Keratinocyte (primary cell): ENCODE data around the gene CANT1. TPM values are rescaled to one million over a fixed set of nuclear protein-coding genes. Genes with fewer than 3 reads are reported as not detected.

Experiments
- DNase-seq: peaks from one replicate; pipeline ENCODE4 v3.0.0-alpha.2; 2011; ENCODE audit warnings: low read depth, missing footprints, low spot score
- FAIRE-seq: peaks from 2 replicates; lab custom pipeline; 2011; peaks lifted over from hg19 to GRCh38; lab: Jason Lieb, UNC
- H2AFZ ChIP-seq: 2 replicates; pipeline ENCODE4 v1.6.0; 2012; ENCODE audit warnings: low read length, control low read depth, inconsistent platforms; ENCODE audit not compliant: control insufficient read depth
- H3K27ac ChIP-seq: 2 replicates; pipeline ENCODE4 v1.5.1; 2011; ENCODE audit warnings: low read length; ENCODE audit not compliant: control insufficient read depth, insufficient read depth
- H3K27me3 ChIP-seq: 3 replicates; pipeline ENCODE4 v1.6.0; 2011; ENCODE audit warnings: low read length; ENCODE audit not compliant: control insufficient read depth, insufficient read depth; ENCODE audit errors: extremely low read depth
- H3K36me3 ChIP-seq, 2 experiments: 2 replicates in 1 of 2; 3 replicates in 1 of 2; pipeline ENCODE4 v1.5.1; 2011; ENCODE audit warnings: low read length in 2 of 2, mild to moderate bottlenecking in 1 of 2; ENCODE audit not compliant: control insufficient read depth in 2 of 2, insufficient read depth in 2 of 2; ENCODE audit errors: extremely low read depth in 1 of 2
- H3K4me1 ChIP-seq: 3 replicates; pipeline ENCODE4 v1.5.1; 2011; ENCODE audit warnings: low read length; ENCODE audit not compliant: control insufficient read depth, insufficient read depth; ENCODE audit errors: extremely low read depth
- H3K4me2 ChIP-seq: 3 replicates; pipeline ENCODE4 v1.6.0; 2011; ENCODE audit warnings: low read depth, low read length; ENCODE audit not compliant: control insufficient read depth, insufficient read depth; ENCODE audit errors: extremely low read depth
- H3K4me3 ChIP-seq, 3 experiments: fragments of 200-600 bp in 1 of 3; sonication (generic) in 1 of 3; 2 replicates in 2 of 3; 3 replicates in 1 of 3; pipeline ENCODE4 v1.5.1; 2011 to 2016; ENCODE audit warnings: low read length in 3 of 3, mild to moderate bottlenecking in 3 of 3, control low read depth in 2 of 3, inconsistent platforms in 1 of 3, low read depth in 1 of 3, mixed read lengths in 1 of 3, mixed run types in 1 of 3, moderate library complexity in 1 of 3; ENCODE audit not compliant: control insufficient read depth in 2 of 3, insufficient read depth in 2 of 3; ENCODE audit errors: extremely low read depth in 1 of 3
- H3K79me2 ChIP-seq: 2 replicates; pipeline ENCODE4 v1.6.0; 2012; ENCODE audit warnings: low read length; ENCODE audit not compliant: control insufficient read depth, insufficient read depth
- H3K9ac ChIP-seq: 3 replicates; pipeline ENCODE4 v1.6.0; 2011; ENCODE audit warnings: low read length; ENCODE audit not compliant: control insufficient read depth, insufficient read depth; ENCODE audit errors: extremely low read depth
- H3K9me1 ChIP-seq: 3 replicates; pipeline ENCODE4 v1.6.0; 2011; ENCODE audit warnings: low read length; ENCODE audit not compliant: control insufficient read depth, insufficient read depth; ENCODE audit errors: extremely low read depth
- H3K9me3 ChIP-seq: 2 replicates; pipeline ENCODE4 v1.5.1; 2012; ENCODE audit warnings: low read depth, low read length; ENCODE audit not compliant: control insufficient read depth
- H4K20me1 ChIP-seq: 3 replicates; pipeline ENCODE4 v1.6.0; 2011; ENCODE audit warnings: low read length; ENCODE audit not compliant: control insufficient read depth, insufficient read depth; ENCODE audit errors: extremely low read depth
- CTCF ChIP-seq, 3 experiments: IDR thresholded peaks in 1 of 3; conservative IDR thresholded peaks in 1 of 3; optimal IDR thresholded peaks in 1 of 3; 2 replicates in 2 of 3; 3 replicates in 1 of 3; pipeline versions ENCODE3 to v1.5.1; 2011; ENCODE audit warnings: low read length in 3 of 3, mild to moderate bottlenecking in 3 of 3, moderate library complexity in 2 of 3, control low read depth in 1 of 3, inconsistent platforms in 1 of 3; ENCODE audit not compliant: insufficient read depth in 2 of 3; ENCODE audit errors: extremely low read depth in 1 of 3
- EZH2 ChIP-seq: IDR thresholded peaks from one replicate; pipeline ENCODE4 v1.6.1; 2012; ENCODE audit warnings: inconsistent platforms, mild to moderate bottlenecking, low read length, moderate library complexity
- dilution Hi-C: fragments of 300-500 bp; cut with MboI; formaldehyde crosslinking; loops from one replicate; pipeline ENCODE4 v1.7.0; 2020; ENCODE audit warnings: low sequenced_read_pairs; ENCODE audit not compliant: extremely low pct_ligation_motif_present
- polyA plus RNA-seq, 5 experiments: library from polyadenylated mRNA; depleted of rRNA in 3 of 5; stranded (reverse) in 3 of 5; stranded (forward) in 1 of 5; unstranded in 1 of 5; fragments of >200 nt; gene quantifications; 1 replicate in 1 of 5; 2 replicates in 3 of 5; 3 replicates in 1 of 5; pipeline versions ENCODE4 v1.2.1 to v1.2.3, GENCODE V29; 2011 to 2012; ENCODE audit warnings: missing spikeins in 2 of 5, low read depth in 1 of 5, low replicate concordance in 1 of 5

Gene CANT1
- polyA plus RNA-seq, 1 donor (not counting 4 experiments of a cell fraction or from before 2014, with no cell fraction given): 53.2 TPM

GRCh38 chr17:79053251-79053925 is 43.8 kb upstream of the CANT1 start:
- Histone ChIP-seq H3K9ac (no peak overlapping the region), H3K4me3 (no peak overlapping the region), H3K9me3 (no peaks in the 10 kb centered on the region), H4K20me1 (no peaks in the 10 kb centered on the region), H3K79me2 (no peaks in the 10 kb centered on the region), H2AFZ (no peak overlapping the region), H3K36me3 (no peaks in the 10 kb centered on the region), H3K4me1 (no peaks in the 10 kb centered on the region), H3K27ac (no peak overlapping the region), H3K4me2 (no peak overlapping the region), H3K27me3 (no peaks in the 10 kb centered on the region), H3K9me1 (no peaks in the 10 kb centered on the region)
- peak; percentile 34 for FAIRE-seq
- DNase-seq: no peak
- dilution Hi-C loops: no loop called here
- TF ChIP-seq EZH2 (no peak), CTCF (optimal IDR thresholded peaks at IDR 0.05 in 1 of 3, IDR thresholded peaks at IDR 0.05 in 1 of 3, conservative IDR thresholded peaks at IDR 0.05 in 1 of 3; ENCODE audit: extremely low read depth in 1 of 3, insufficient read depth in 2 of 3, low read length in 3 of 3) (no peak)

GRCh38 chr17:79052131-79052530 is 42.6 kb upstream of the CANT1 start:
- Histone ChIP-seq H3K4me3 (no peak overlapping the region), H3K9me1 (no peaks in the 10 kb centered on the region), H3K9ac (no peak overlapping the region), H3K27ac (no peak overlapping the region), H3K36me3 (no peaks in the 10 kb centered on the region), H2AFZ (no peak overlapping the region), H3K4me1 (no peaks in the 10 kb centered on the region), H3K27me3 (no peaks in the 10 kb centered on the region), H3K9me3 (no peaks in the 10 kb centered on the region), H3K79me2 (no peaks in the 10 kb centered on the region), H4K20me1 (no peaks in the 10 kb centered on the region), H3K4me2 (no peak overlapping the region)
- no peak for TF ChIP-seq CTCF (optimal IDR thresholded peaks at IDR 0.05 in 1 of 3, IDR thresholded peaks at IDR 0.05 in 1 of 3, conservative IDR thresholded peaks at IDR 0.05 in 1 of 3; ENCODE audit: extremely low read depth in 1 of 3, insufficient read depth in 2 of 3, low read length in 3 of 3)
- TF ChIP-seq EZH2: no peak
- no peak for FAIRE-seq
- no peak for DNase-seq
- dilution Hi-C loops: no loop called here
